Fibroblast of skin of back (primary cell): ENCODE data around the gene PLPP4.

Experiments
- DNase-seq: peaks from one replicate; pipeline ENCODE4 v3.0.0-alpha.2; 2013

PLPP4 gene

DNA sequence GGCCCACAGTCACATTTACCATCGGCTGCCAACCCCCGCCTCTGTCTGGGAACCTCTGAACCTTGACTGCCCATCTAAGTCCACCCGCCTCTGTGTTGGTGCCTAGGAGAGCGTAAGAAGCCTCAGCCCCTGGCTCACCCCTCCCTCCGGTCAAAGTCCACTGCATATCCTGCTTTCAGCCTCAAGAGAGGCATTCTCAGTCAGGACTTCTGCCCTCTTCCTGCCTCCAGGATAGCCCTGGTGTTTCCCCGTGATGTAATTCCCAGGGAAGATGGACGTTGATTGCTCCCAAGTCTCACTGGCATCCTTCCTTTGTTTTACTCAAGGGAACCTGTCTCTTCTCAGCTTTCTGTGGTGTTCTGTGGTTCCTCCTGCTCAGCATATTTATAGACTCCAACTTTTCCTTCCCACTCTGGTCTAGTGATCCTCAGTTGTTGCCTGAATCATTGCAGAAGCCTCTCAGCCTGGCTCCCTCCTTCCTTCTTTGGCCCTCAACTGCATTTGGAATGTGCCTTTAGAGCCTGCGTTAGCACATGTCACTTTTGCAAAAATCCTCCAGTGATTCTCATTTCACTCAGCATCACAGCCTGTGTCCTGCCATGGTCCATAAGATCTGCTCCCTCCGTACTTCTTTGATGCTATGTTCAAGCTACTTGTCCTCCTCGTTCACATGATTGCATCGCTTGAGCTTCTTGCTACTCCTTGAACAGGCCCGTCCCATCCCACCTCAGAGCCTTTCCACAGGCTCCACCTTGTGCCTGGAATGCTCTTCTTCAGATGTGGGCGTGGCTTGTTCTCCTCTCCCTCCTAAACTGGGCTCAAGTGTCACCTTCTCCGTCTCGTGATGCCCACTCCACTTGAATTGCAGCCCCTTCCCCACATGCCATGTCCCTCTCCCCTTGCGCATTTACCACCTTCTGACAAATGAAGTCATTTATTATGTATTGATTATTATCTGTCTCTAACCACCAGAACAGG lies 124.2 kb downstream of the PLPP4 start:
- no peak for DNase-seq

DNA sequence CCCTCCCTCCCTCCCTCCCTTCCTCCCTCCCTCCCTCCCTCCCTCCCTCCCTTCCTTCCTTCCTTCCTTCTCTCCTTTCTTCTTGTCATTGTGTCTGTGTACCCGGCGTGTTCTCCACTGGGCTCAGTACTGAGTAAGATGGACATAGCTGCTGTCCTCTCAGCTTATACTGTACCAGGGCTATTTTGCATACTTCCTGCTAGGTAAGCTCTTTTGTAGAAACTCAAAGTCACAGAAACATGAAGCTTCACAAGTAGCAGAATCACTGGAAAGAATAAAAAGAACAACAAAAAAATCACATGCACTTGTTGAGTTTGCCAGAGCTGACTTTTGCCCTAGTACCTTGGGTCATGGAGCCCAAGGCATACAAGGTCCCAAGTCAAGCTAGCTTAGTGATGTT lies 125.7 kb downstream of the PLPP4 start:
- no peak for DNase-seq

DNA sequence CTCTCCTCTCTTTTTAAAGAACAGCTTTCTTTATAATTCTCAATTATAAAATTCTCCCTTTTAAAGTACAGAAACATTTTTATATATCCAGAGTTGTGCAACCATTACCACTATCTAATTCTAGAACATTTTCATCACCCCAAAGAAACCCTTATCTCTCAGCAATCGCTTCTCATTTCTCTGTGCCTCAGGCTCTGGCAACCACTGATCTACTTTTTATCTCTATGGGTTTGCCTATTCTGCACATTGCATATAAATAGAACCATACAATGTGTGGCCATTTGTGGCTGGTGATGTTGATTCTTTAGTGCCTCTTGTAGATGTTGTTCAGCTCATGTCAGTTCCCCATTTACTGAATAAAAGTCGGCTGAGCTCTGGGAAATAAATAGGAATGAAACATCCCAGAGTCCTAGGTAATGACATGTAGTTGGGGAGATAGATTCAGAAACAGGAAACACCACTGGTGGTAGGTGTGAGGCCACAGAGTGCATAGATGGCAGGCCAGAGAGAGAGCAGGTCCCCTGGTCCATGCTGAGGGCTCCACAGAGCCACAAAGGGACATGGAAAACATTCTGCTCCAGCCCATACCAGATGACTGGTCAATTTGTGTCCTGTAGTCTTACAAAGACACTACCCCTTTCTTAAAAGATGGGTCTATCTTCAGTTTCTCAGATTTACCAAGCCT lies 126.5 kb downstream of the PLPP4 start:
- no peak for DNase-seq

DNA sequence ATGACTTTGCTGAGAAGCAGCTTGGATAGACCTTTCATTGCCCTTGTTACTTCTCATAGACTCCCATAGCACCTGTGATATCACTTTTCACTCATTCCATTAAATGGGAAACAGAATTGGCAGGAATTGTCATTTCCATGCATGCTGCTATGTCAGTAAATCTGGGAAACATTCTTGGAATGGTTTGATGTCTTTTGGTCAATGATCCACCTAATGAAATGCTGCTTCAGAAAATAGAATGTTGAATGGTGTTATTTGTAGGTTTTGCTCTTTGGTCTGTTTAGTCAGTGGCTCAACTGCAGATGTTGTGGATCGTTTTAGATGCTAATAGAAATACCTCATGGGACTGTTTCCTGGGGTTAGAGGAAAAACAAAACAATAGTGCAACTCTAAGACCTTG lies 127.8 kb downstream of the PLPP4 start:
- DNase-seq = no peak

DNA sequence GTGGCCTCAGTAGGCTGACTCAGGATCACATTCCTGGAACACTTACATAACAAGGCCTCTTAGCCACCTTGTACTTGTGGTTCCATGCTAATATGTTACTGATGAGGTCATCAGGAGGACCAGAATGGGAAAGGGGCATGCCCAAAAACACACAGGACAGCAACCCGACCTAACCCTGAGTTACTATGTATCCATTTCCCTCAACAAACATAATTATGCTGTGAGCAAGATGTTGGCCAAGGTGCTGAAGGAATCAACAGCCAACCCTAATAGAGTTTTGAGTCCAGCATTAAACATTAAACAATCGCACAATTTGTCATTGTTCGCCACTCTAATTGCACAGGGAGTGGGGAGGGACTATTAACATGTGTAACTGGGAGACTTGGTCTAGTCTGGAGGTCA lies 129.4 kb downstream of the PLPP4 start:
- DNase-seq = peak; percentile 11

DNA sequence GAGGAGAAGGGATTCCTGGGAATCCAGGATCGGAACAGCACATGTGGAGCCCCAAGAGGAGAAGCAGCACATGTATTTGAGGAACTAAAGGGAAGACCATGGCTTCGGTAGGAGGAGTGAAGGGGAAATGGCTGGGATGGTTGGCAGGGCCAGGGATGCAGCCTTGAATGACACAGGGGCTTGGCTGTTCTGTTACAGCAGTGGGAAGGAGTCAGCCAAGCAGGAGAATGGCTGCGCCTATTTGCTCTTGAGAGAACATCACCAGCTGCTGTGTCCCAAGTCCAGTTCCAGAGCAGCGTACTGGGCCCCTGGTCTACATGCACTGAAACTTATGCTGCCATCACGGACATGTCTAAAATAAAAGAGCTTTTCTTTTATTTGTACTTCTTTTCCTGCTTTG lies 130.0 kb downstream of the PLPP4 start:
- no peak for DNase-seq

DNA sequence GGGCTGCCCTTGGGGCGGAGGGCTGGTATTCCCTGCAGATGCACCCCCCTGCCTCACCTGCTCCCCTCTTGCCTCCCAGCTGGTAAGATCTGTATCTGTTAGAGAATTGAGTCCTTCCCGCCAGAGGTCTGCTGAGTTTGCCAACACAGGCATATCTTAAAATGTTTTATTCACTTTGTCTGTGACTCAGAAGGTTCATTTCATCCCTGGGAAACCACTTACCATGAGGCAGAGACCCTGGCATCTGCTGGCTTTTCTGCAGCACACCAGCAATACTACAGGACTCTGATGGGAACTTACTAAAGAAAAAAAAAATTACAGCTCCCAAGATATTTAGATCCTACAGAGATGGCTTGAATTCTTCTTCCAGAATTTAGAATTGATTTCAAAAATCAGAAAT lies 131.3 kb downstream of the PLPP4 start:
- no peak for DNase-seq

DNA sequence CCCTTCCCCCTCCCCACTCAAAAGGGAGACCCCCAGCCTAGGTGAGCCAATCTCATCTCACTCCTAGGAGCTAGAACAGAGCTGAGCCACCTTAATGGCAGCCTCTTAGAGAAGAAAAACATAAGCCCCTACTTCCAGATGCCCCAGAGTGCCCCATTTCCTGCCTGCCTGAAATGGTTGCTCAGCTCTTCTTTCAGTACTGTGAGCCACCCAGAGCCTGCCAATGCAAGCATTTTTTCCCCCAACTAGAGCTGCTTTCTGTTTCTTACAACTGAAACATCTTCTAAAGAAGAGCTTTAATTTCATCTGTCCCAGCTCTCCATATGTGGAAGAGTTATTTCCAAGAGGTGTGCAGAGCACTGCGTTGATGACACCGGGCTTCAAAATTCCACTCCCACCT lies 136.7 kb downstream of the PLPP4 start:
- DNase-seq = no peak

DNA sequence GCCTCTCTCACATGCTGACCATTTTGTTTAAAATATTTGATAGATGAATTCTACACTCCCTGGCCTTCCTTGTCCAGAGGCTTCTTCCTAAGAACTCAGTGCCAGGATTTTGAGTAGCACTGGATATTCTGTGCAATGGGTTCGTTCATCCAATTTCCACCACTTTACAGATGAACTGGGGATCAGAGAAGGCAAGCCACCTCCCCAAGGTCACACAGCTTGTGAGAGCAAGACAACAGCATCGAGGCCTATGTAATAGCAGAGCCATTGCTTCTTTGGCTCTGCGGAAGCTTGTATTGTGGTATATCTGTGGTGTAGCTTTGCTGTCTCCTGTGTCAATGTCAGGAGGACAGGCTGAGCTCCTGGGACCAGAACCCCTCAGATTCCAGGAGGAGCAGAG lies 140.9 kb downstream of the PLPP4 start:
- DNase-seq = no peak

DNA sequence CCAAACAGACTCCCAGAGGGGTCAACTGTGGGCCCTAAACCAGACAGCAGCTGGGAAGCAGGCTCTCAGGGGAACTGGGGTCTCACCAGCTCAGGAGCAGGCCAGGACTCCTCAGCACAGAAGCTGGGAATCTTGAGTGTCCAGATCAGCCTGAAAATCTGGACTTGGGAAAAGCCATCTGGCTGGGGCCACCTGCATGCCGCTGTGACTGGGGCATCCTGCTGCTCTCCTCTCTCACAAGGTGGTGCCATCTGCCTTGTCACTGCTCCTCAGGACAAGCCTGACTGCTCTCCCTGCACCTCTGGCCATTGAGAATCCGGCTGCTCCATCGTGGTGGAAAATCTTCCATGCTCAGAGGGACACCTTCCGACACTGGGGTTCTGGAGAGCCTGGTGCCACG lies 141.4 kb downstream of the PLPP4 start:
- no peak for DNase-seq

DNA sequence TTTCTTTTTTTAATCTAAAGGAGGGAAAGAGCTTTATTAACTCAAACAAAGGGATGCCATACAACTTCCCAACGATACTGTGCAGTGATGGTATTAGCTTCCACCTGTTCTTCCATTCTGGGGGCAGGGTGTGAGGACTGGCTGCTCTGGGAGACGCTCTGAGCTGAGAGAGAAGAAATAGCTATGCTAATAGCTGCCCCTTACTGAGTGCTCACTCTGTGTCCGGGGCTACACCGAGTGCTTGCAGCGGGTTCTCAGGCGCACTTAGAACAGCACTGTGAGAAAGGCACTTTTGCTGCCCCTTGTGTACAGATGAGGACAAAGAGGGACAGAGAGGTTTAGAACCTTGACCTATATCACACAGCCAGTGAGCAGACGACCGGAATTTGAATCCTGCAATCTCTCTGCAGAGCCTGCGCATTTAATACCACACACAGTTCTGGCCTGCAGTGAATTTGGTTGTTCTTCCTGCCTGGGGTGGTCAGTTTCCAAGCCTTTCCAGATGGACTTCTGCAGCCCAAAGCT lies 142.2 kb downstream of the PLPP4 start:
- no peak for DNase-seq

DNA sequence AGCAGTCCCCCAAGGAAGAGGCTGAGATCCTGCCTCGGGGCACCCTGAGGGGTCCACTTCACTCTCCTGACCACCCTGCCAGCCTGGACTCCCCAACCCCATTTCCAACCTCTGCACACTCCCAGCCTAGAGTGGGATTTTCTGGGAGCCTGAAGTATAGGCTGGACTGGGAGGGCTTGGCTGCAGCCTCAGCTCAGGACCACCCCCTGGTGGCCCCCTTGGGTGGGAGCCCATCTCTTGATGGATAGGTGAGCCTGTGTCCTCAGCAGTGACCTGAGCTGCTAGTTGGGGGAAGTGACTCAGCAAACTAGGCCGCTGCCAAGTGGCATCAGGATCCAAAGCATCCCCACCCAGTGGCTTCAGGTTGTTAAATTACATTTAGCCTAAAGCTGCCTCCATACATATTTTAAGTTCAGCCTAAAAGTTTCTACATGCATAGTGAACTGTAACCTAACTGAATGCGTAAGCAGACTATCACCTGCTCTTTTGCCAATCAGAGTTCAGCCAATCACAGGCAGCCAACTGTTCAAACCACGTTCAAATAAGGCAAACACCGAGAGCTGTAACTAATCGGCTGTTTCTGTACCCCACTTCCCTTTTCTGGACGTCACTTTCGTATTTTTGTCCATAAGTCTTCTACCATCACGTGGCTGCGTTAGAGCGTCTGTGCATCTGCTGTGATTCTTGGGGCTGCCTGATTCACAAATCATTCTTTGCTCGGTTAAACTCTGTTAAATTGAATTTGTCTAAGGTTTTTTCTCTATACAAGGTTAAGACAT lies 144.0 kb downstream of the PLPP4 start:
- DNase-seq = no peak

DNA sequence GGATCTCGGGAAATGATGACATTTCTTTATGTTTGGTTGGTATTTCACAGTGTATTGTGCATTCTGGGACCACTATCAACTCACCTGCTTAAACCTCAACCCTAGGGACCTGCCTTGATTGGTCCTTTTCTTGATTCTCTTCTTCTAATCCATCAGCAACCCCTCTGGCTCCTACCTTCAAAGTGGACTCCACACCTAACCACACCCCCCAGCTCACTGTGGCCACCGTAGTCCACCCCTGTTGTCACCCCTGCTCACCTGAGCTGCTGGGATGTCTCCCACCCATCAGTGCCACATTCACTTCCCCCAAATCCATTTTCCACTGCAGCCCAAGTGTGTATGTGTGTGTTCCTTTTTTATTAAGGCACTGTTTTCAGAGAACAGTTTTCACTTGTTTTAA lies 145.0 kb downstream of the PLPP4 start:
- no peak for DNase-seq

DNA sequence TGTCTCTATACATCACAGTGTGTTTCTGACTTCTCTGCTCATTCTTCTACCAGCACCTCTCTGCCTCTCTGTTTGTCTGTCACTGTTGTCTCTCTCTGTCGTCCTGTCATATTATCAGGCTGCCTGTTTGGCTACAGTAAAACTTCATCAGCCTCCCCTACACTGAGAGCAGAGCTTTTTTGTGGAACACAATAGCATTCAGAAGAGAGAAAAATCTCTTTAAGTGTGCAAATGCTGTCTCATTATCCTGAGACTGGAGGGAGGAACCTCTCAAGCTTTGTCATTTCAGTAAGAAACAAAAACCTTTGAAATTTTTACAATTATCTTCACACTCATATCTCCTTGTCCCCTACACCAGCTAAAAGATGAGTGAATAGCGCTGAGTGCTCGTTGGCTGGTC lies 148.4 kb downstream of the PLPP4 start:
- DNase-seq = no peak

DNA sequence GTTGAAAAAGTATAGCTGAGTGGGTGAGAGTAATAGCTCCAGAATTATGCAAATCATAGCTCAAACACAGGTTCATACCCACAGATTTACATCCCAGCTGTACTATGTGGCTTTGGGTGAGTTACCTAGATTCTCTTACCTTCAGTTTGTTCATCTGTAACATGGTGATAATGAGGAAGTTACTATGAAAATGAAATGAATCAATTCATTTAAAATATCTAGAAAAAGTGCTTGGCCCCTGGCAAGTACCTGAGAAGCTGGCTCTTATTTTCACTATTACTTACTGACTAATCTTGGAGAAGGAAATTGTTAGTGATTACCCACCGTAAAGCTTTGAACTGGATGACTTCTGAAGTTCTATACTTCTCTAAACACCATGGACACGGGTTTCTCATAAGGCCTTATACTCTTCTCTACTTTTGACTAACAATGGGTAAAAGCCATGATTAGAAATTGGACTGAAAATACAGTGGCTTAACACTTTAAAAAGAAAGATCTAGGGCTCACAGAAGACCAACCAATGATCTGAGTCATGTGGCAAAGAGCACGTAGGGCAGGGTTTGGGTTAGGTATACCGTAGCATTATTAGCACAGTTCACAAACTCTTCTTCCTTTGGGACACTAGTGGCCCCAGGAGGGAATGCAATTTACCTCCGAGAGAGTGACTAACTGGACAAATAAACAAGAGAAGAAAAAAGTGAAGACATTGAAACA lies 149.2 kb downstream of the PLPP4 start:
- DNase-seq = no peak

DNA sequence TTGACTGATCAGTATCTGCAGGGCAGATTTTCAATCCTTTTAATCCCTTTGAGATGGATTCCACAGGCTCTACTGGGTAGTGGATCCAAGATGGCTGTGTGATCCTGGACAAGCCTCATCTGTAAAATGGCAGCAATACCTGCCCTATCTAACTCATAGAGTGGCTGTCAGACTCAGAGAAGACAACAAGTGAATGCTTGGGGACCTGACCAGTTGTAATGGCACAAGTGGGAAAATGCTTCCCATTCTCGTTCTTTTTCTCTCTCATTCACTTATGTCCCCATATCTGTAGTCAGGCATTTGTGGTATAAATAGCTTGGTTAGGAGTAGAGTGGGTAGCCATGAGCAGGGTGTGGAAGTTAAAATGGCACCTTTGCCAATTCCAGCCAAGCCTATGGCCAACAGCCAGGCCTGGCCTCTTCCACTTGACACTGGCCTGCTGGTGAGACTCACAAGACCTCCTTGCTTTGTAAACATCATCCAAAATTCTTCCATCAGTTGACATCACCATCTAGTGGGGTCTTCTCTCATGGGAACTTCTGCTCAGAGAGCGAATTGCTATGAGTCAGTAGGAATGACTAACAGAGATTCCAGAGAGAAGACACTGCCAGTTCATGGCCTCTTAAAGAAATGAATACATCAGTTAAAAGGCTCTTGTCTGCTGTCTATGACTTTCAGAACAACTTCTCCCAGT lies 150.1 kb downstream of the PLPP4 start:
- peak; percentile 86 for DNase-seq

DNA sequence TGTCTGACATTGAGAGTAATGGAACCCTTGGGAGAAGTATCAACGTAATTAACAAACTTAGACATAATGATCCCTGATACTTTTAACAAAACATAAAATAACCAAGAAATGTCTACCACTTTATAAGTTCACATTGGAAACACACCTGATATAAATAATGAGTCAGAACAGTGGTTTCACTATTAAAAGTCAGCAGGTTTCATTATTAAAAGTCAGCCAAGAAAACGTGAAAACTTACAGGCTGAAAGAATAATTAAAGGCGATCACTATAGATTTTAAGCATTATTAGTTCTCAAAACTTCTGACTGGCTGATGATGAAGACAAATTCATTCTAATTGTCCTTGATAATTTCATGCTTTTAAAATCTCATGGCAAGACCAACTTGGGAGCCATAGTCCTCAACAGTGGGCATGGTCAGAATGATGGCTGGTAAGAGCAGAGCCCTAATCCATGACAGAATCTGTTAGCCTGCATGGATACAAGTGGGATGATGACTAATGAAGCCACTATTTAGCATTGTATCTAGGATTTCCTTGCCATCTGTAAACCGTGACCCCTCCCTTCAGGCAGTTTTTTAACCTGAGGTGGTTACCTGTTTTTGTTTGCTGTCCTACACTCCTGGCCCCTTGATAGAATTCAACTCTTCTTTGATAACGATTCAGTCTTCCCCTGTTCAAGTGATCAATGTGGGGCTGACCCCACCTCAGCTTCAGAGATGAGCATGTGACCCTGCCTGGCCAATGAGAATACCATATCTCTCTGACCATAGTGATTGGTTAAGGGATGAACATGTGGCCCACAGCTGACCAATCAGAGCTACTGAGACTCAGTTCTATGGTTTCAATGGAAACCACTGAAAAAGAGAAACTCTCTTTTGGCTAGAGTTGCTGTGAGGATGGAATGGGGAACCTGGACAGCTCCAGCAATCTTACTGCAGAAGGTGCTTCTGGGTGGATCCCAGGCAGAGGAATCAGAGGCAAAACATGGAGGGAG lies 151.0 kb downstream of the PLPP4 start:
- DNase-seq = peak; percentile 20

DNA sequence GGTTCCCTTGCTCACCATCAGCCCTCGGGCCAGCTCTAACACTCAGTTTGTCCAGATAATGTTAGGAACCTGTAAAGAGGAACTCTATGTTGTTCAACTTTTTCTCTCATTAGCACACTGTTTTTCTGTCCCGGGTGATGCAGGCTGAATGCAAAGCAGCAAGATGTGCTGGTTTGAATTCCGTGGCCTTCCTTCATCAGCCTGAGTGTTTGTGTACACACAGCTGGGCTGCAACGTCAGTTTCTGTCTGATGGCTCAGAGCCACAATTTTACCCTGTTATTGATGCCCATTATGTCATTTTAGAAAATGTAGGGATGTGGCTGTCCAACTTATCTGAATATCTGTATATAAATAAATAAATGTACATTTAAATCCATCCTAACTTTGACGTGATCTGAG lies 152.0 kb downstream of the PLPP4 start:
- no peak for DNase-seq

DNA sequence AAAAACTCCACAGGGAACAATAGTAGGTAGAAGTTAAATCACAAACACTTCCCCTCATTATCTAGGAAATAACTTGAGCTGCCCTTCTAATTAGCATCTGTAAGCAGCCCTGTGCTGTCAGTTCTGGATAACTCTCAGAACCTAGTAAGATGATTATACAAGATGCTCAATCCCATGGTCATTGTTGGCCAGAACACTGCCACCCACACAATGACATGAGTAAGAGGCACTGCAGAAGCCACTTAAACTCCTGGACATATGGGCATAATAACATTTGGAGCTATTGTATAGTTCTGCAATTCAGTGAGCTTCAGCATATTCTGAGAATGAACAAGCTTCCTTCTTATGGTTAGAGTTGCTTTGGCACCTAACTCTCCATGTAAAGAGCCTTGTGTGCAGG lies 153.8 kb downstream of the PLPP4 start:
- no peak for DNase-seq

DNA sequence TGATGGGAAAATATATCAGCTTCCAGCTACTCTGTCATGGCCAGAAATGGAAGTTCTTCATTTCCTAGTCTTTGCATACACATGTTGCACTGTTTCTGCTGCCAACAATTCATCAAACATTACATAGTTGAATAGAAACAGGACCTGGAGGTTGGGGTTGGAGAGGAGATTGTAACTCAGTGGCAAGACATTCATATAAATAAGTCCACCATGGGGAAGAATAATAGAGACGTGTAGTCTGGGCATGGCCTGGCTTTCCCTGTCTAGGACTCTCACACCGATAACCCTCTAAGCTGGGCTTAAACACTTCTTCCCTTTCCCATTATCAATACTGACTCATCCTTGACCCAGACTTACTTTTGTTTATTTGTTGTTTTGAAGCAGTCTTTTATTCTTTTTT lies 155.7 kb downstream of the PLPP4 start:
- DNase-seq = no peak
